H1 (cell line): ENCODE data around the gene APMAP. TPM values are rescaled to one million over a fixed set of nuclear protein-coding genes. Genes with fewer than 3 reads are reported as not detected.

Experiments used
- CTCF ChIA-PET: fragments of 300-600 bp; sonication (Branson Sonifier 250); formaldehyde crosslinking; loops from one replicate; lab custom pipeline; 2021; ENCODE audit not compliant: partially characterized antibody; lab: Charles Lee
- POLR2A ChIA-PET: fragments of 300-600 bp; sonication (Branson Sonifier 250); formaldehyde crosslinking; loops from one replicate; lab custom pipeline; 2021; ENCODE audit warnings: inconsistent platforms; ENCODE audit not compliant: partially characterized antibody; lab: Charles Lee
- DNase-seq, 2 experiments: peaks; one replicate each; pipeline versions ENCODE4 v3.0.0 to v3.0.0-alpha.2; 2010 to 2022; ENCODE audit warnings: low spot score in 2 of 2, low read depth in 1 of 2, mixed read lengths in 1 of 2
- FAIRE-seq: peaks from 2 replicates; lab custom pipeline; 2011; peaks lifted over from hg19 to GRCh38; lab: Jason Lieb, UNC
- H2AFZ ChIP-seq: 2 replicates; pipeline ENCODE4 v1.8.1; 2012; ENCODE audit warnings: low read length, inconsistent platforms
- H2AK5ac ChIP-seq: 2 replicates; pipeline ENCODE4 v1.6.1; 2013; ENCODE audit warnings: low read depth, low read length
- H2BK120ac ChIP-seq: replicated peaks from 2 replicates; pipeline ENCODE3; 2013; ENCODE audit warnings: low read depth, low read length, inconsistent platforms
- H2BK12ac ChIP-seq: 2 replicates; pipeline ENCODE4 v1.6.1; 2013; ENCODE audit warnings: low read depth, low read length
- H2BK15ac ChIP-seq: 2 replicates; pipeline ENCODE4 v1.6.1; 2013; ENCODE audit warnings: low read length
- H2BK20ac ChIP-seq: 2 replicates; pipeline ENCODE4 v1.6.1; 2013; ENCODE audit warnings: low read length
- H2BK5ac ChIP-seq: 2 replicates; pipeline ENCODE4 v1.6.1; 2013; ENCODE audit warnings: low read depth, low read length
- H3K14ac ChIP-seq: 2 replicates; pipeline ENCODE4 v1.6.1; 2013; ENCODE audit warnings: inconsistent platforms; ENCODE audit not compliant: insufficient read length
- H3K18ac ChIP-seq: 2 replicates; pipeline ENCODE4 v1.6.1; 2013; ENCODE audit warnings: low read length; ENCODE audit errors: extremely low read depth
- H3K23ac ChIP-seq: 2 replicates; pipeline ENCODE4 v1.6.1; 2013; ENCODE audit warnings: inconsistent platforms; ENCODE audit not compliant: insufficient read length
- H3K23me2 ChIP-seq: 2 replicates; pipeline ENCODE4 v1.6.1; 2013; ENCODE audit warnings: low read depth, low read length
- H3K27ac ChIP-seq: 2 replicates; pipeline ENCODE4 v1.6.1; 2011; ENCODE audit warnings: low read depth, low read length, inconsistent platforms
- H3K27me3 ChIP-seq, 4 experiments: replicated peaks in 1 of 4; 1 replicate in 1 of 4; 2 replicates in 3 of 4; pipeline versions ENCODE4 v1.6.1 to v1.8.1; 2011 to 2013; ENCODE audit warnings: low read length in 3 of 4, mild to moderate bottlenecking in 3 of 4, inconsistent platforms in 2 of 4, mixed read lengths in 2 of 4, moderate library complexity in 1 of 4; ENCODE audit not compliant: control insufficient read depth in 3 of 4, insufficient read depth in 3 of 4; ENCODE audit errors: extremely low read depth in 1 of 4
- H3K36me3 ChIP-seq, 4 experiments: 2 replicates each; pipeline versions ENCODE4 v1.6.1 to v1.8.1; 2011 to 2013; ENCODE audit warnings: mild to moderate bottlenecking in 4 of 4, low read length in 3 of 4, moderate library complexity in 2 of 4, control low read depth in 1 of 4, inconsistent platforms in 1 of 4; ENCODE audit not compliant: insufficient read depth in 4 of 4, control insufficient read depth in 2 of 4
- H3K4ac ChIP-seq: replicated peaks from 2 replicates; pipeline ENCODE3; 2013; ENCODE audit warnings: low read length, low read depth, mixed read lengths, inconsistent platforms; ENCODE audit not compliant: insufficient read length
- H3K4me1 ChIP-seq, 4 experiments: replicated peaks in 1 of 4; 1 replicate in 1 of 4; 2 replicates in 3 of 4; pipeline versions ENCODE4 v1.6.1 to v1.8.1; 2011 to 2013; ENCODE audit warnings: low read length in 3 of 4, inconsistent platforms in 2 of 4, mixed read lengths in 1 of 4; ENCODE audit not compliant: insufficient read depth in 4 of 4, control insufficient read depth in 3 of 4
- H3K4me2 ChIP-seq, 2 experiments: 2 replicates each; pipeline versions ENCODE4 v1.6.1 to v1.8.1; 2011 to 2013; ENCODE audit warnings: low read depth in 2 of 2, low read length in 2 of 2, control low read depth in 1 of 2, inconsistent platforms in 1 of 2, mild to moderate bottlenecking in 1 of 2; ENCODE audit not compliant: insufficient read depth in 1 of 2
- H3K4me3 ChIP-seq, 4 experiments: fragments of 200-600, 300-600 bp in 1 of 4; sonication (generic), shearing (Covaris generic), sonication (Bioruptor Twin) in 1 of 4; 2 replicates each; pipeline versions ENCODE4 v1.5.1 to v1.8.1; 2011 to 2016; ENCODE audit warnings: low read length in 4 of 4, low read depth in 3 of 4, control low read depth in 2 of 4, inconsistent platforms in 2 of 4, mild to moderate bottlenecking in 2 of 4, mixed read lengths in 1 of 4, moderate library complexity in 1 of 4; ENCODE audit not compliant: insufficient read depth in 2 of 4; ENCODE audit errors: extremely low read depth in 1 of 4
- H3K56ac ChIP-seq: replicated peaks from 2 replicates; pipeline ENCODE3; 2013; ENCODE audit warnings: low read depth, mild to moderate bottlenecking, mixed read lengths, low read length, inconsistent platforms; ENCODE audit not compliant: insufficient read length
- H3K79me1 ChIP-seq: 2 replicates; pipeline ENCODE4 v1.6.1; 2013; ENCODE audit warnings: low read depth, low read length, control low read depth
- H3K79me2 ChIP-seq, 2 experiments: 2 replicates each; pipeline versions ENCODE4 v1.6.1 to v1.8.1; 2012 to 2013; ENCODE audit warnings: low read length in 2 of 2, mild to moderate bottlenecking in 2 of 2, inconsistent platforms in 1 of 2; ENCODE audit not compliant: insufficient read depth in 2 of 2, control insufficient read depth in 1 of 2
- H3K9ac ChIP-seq, 4 experiments: replicated peaks in 1 of 4; 1 replicate in 1 of 4; 2 replicates in 3 of 4; pipeline versions ENCODE4 v1.6.1 to v1.8.1; 2011 to 2013; ENCODE audit warnings: low read depth in 3 of 4, low read length in 3 of 4, control low read depth in 2 of 4, mild to moderate bottlenecking in 2 of 4, moderate library complexity in 2 of 4, inconsistent platforms in 1 of 4; ENCODE audit errors: extremely low read depth in 1 of 4
- H3K9me3 ChIP-seq, 2 experiments: 2 replicates each; pipeline versions ENCODE4 v1.6.1 to v1.8.1; 2012 to 2013; ENCODE audit warnings: mild to moderate bottlenecking in 2 of 2, moderate library complexity in 2 of 2, control low read depth in 1 of 2, inconsistent platforms in 1 of 2, low read depth in 1 of 2, low read length in 1 of 2, mixed read lengths in 1 of 2; ENCODE audit not compliant: insufficient read depth in 2 of 2
- H4K20me1 ChIP-seq, 2 experiments: replicated peaks in 1 of 2; 2 replicates each; pipeline versions ENCODE3 to v1.8.1; 2011 to 2013; ENCODE audit warnings: inconsistent platforms in 2 of 2, low read length in 2 of 2, mild to moderate bottlenecking in 1 of 2; ENCODE audit not compliant: insufficient read depth in 2 of 2, control insufficient read depth in 1 of 2
- H4K5ac ChIP-seq: 2 replicates; pipeline ENCODE4 v1.6.1; 2013; ENCODE audit warnings: low read length, low read depth, mixed read lengths, inconsistent platforms; ENCODE audit not compliant: insufficient read length
- H4K8ac ChIP-seq: 2 replicates; pipeline ENCODE4 v1.8.0; 2013; ENCODE audit warnings: mild to moderate bottlenecking, moderate library complexity, low read length, inconsistent platforms; ENCODE audit not compliant: insufficient read depth; ENCODE audit errors: extremely low read depth
- H4K91ac ChIP-seq: replicated peaks from 2 replicates; pipeline ENCODE3; 2013; ENCODE audit warnings: low read length, mixed read lengths, inconsistent platforms; ENCODE audit not compliant: insufficient read length
- CHD1 ChIP-seq: IDR thresholded peaks from 2 replicates; pipeline ENCODE4 v1.6.1; 2012; ENCODE audit warnings: low read depth, low read length, improper control_type of control experiment
- PHF8 ChIP-seq: fragments of 200-600 bp; sonication (generic); conservative IDR thresholded peaks from 2 replicates; pipeline ENCODE4 v1.7.1; 2012; ENCODE audit warnings: low read depth, mild to moderate bottlenecking, inconsistent platforms, low read length, moderate library complexity
- SUZ12 ChIP-seq: fragments of 200-600 bp; sonication (generic); IDR thresholded peaks from 2 replicates; pipeline ENCODE4 v1.6.1; 2012; ENCODE audit warnings: mild to moderate bottlenecking, inconsistent platforms, low read length, moderate library complexity, mixed read lengths
- WGBS, 2 experiments: shearing (Covaris generic) in 1 of 2; methylation state at CpG; one replicate each; pipeline versions ENCODE4 v1.1.6 to v1.1.7; 2013 to 2015; ENCODE audit warnings: low lambda C conversion rate in 2 of 2, mixed read lengths in 2 of 2, inconsistent platforms in 1 of 2, low coverage in 1 of 2, missing lambda C conversion rate in 1 of 2; ENCODE audit not compliant: insufficient replicate concordance in 2 of 2, insufficient coverage in 1 of 2, insufficient read length in 1 of 2; ENCODE audit errors: extremely low coverage in 1 of 2, missing lambda C conversion rate in 1 of 2; 5-methylcytosine and 5-hydroxymethylcytosine counted together
- polyA plus RNA-seq, 7 experiments: library from polyadenylated mRNA; depleted of rRNA in 3 of 7; stranded (reverse) in 5 of 7; unstranded in 2 of 7; fragments of >200 nt in 5 of 7; fragments of 200-250 nt in 2 of 7; gene quantifications; 1 replicate in 5 of 7; 2 replicates in 1 of 7; 4 replicates in 1 of 7; pipeline versions ENCODE4 v1.2.1 to v1.2.3, GENCODE V29; 2011 to 2013; ENCODE audit warnings: missing spikeins in 2 of 7, mixed read lengths in 2 of 7
- total RNA-seq: library from RNA; stranded (reverse); fragmentation: NEBNext Ultra II Directional; extraction: Animal tissue kit (Norgen Biotek cat#: 25700); gene quantifications from 2 replicates; pipeline ENCODE4 v1.2.1, GENCODE V29; 2021

APMAP gene
- total and polyA plus RNA-seq, 2 of the 8 experiments (the other 6 are each of a cell fraction or from before 2014, with no cell fraction given), result 31.3 to 66.0 TPM

- Histone ChIP-seq H3K14ac (no peak overlapping the region), H3K23me2 (no peaks in the 10 kb centered on the region)
- CTCF ChIA-PET, result interaction anchor here (0.9 to 2.6 kb wide), 5 partner anchors 10 to 179 kb away, joined by 3 to 15 read pairs (median 4); no protein-coding TSS in a partner anchor
These were observed 7.0 kb upstream of the APMAP start for GRCh38 chr20:24999568-24999967.

More at GRCh38 chr20:24999568-24999967, 7.0 kb upstream of the APMAP start:
- Histone ChIP-seq H3K4me2 (no peak overlapping the region), H2BK15ac (no peak overlapping the region), H2BK12ac (no peak overlapping the region), H3K4ac (no peak overlapping the region), H2BK5ac (no peak overlapping the region), H4K20me1 (no peaks in the 10 kb centered on the region), H2BK120ac (no peak overlapping the region), H3K9ac (no peak overlapping the region), H4K91ac (no peak overlapping the region), H2BK20ac (no peak overlapping the region), H3K79me1 (no peaks in the 10 kb centered on the region), H3K23ac (no peak overlapping the region), H3K56ac (no peak overlapping the region), H3K9me3 (no peaks in the 10 kb centered on the region), H3K27me3 (peaks cover 0 to 2% (median 0%) of the 10 kb centered on the region in 4 experiments; a peak in 2 of 7 replicates), H3K18ac (no peak overlapping the region), H3K79me2 (no peaks in the 10 kb centered on the region), H4K5ac (no peak overlapping the region), H2AK5ac (no peak overlapping the region), H3K27ac (no peak overlapping the region), H4K8ac (no peak overlapping the region), H3K4me1 (no peaks in the 10 kb centered on the region), H3K36me3 (no peaks in the 10 kb centered on the region), H3K4me3 (no peak overlapping the region), H2AFZ (no peak overlapping the region)
- DNase-seq (no peak), FAIRE-seq (no peak)
- POLR2A ChIA-PET, result no interaction called here
- WGBS, 2 experiments, result 83% methylated on average over 4 of the region's 4 CpGs; no CpG with 5 or more reads in 1 of the 2 experiments
- TF ChIP-seq CHD1, result no peak
- no peak for TF ChIP-seq SUZ12
- no peak for TF ChIP-seq PHF8
